ENCODE measurements around the gene ACTN1.

Gene ACTN1

DNA sequence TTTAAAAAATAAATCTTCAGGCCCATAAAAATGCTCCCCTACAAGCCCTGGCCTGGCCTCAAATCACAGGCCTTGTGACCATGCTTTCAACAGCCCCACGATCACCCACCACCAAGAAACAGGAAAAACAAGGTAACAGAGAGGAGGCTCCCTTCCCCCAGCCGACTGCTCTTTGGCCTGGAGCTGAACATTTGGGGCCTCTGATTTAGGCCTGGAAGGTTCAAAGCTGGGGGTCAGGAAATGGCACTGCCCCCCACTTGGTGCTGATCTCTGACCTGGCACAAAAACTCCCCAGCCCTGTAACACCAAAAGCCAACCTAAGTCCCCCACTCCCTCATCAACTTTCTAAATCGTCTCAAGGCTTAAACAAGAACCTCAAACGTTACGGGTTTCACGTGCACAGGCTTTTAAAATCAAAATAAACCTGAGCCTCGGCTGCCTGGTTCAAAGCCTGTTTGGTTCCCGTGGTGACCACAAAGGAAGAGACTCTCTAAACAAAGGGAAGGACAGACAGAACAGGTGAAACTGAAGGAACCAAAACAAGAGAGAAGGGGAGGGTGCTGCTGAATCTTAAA lies 9.0 kb downstream of the ACTN1 start:
- DNase-seq (ENCODE audit: low read depth in 1 of 2, low spot score in 1 of 2), result no peak

DNA sequence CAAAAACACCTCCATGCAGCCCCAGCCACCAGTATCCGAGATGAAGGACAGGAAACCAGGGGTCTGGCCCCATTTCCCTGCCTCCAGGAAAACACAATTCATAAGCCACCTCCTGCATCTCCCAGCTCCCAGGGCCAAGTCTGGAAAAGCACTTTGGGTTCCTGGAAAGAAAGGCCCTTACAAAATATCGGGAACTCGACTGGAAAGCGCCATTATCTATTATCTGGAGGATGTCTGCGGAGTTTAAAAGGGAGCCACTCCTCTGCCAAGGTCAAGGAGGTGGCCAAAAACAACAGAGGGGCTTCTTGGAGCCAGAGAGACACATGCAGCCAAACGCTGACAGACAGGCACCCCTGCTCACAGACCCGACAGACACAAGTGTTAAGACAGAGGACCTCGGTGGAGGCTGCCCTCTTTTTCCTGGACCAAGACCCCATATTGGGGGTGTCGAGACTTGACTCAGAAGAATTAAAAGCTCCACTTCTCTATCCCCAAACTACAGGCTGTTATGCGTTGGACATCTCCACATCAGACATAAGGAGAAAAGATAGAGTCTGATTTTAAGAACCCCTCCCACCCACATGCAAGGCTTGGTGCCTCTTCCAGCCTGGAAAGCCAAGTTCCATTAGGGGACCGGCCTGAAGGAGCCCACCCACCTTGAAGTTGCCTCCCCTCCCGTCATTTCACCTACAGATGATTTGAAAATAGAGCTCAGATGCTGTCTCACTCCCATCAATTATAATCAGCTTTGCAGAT lies 9.6 kb downstream of the ACTN1 start:
- DNase-seq (ENCODE audit: low read depth in 1 of 2, low spot score in 1 of 2), result no peak

DNA sequence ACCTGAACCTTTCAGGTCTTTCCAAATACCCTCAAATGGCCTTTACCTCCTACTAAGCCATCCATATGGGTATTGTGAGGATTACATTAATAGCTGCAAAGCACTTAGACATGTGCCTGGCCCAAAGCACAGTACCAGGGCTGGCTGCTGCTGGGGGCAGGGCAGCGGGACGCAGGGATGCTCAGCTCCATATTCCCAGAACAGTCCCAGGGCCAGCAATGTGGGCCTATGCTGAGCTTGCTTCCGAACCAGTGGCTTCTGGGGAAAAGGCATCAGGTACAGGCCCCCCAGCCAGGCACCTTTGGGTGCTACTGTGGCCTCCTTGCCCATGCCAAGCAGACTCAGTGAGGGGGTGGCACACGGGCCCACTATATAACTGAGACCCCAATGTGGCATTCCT lies 10.4 kb downstream of the ACTN1 start:
- DNase-seq (ENCODE audit: low read depth in 1 of 2, low spot score in 1 of 2), result no peak

- DNase-seq (ENCODE audit: low read depth in 1 of 2, low spot score in 1 of 2), result no peak
These were observed 11.1 kb downstream of the ACTN1 start for GRCh38 chr14:68968051-68968450.

- DNase-seq (ENCODE audit: low read depth in 1 of 2, low spot score in 1 of 2), result no peak
These were observed 11.6 kb downstream of the ACTN1 start for GRCh38 chr14:68967459-68967940.

DNA sequence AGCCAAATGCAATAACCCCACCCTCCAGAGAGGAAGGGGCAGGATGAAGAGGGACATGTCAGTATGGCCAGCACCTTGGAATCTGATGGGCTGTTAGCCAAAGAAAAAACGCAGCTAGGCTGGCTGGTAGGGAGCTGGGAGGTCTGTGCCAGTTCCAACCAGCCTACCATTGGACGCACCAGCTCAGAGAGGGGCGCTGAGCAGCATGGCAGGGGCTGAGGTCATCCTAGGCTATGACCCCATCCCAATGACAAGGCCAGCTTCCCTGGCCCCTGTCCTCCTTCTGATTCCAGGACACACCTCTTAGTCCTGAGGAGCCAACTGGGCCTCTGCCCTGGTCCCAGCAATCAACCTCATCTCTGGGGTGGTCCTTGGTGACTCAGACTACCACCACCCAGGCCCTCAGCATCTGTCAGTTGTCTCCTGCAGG lies 12.2 kb downstream of the ACTN1 start:
- no peak for DNase-seq (ENCODE audit: low read depth in 1 of 2, low spot score in 1 of 2)

DNA sequence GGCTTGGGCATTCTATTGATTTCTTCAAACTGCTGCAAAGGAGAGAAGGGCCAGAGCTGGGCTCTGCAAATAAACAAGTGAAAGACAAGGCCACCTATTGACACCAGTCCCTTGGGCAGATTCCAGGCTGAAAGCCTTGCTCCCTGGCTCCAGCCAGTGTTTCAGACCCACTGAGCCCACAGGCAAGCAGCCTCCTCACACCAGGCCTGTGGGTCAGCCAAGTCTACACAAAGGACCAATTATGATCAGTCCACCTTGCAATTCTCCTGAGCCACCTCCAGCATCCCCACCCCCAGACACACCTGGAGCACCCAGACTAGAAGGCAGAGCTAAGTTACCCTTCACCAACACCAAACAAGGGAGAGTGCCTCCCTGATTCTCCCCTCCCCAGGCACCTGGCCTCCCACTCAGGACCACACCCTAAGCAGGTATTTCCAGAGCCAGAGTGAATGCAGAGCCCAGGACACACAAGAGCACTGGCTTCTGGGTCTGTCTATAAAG lies 13.8 kb downstream of the ACTN1 start:
- DNase-seq (ENCODE audit: low read depth in 1 of 2, low spot score in 1 of 2), result no peak

- no peak for DNase-seq (ENCODE audit: low read depth in 1 of 2, low spot score in 1 of 2)
These were observed 14.6 kb downstream of the ACTN1 start for GRCh38 chr14:68964300-68965093.

GRCh38 chr14:68962681-68963080 lies 16.4 kb downstream of the ACTN1 start:
- DNase-seq (ENCODE audit: low read depth in 1 of 2, low spot score in 1 of 2), result no peak

DNA sequence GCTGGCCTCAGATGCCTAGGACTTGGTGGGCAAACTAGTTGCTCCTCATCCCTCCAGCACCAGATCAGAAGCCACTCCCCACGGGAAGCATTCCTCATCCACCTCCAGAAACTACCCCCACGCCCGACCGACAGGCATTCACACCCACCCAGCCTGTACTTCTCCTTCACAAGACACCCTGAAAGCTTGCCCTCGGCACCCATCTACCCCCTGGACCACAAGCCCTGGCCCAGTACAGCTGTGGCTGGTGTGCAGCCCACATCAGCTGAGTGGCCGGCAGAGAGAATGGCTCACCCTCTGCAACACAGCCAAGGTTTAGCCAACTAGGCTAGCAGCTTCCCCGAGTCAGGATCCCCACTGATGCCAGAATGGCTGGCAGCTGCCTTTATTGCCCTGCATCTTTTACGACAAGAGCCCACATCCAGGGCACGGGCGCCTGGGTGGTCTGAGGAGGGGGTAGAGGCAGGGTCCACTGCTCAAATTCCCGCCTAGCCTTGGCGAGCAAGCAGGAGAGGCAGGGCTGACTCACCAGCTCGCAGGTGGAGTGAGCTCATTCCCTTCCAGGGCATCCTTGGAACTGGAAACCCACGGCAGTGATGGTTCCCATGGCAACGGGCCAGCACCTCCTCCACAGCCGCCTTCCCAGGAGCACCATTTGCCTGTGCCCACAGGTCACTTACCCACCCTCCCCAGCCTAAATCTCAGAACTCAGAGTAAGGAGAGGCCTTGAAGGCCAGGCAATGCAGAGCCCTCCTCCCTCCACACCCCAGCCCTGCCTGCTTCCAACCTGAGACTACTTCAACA lies 17.1 kb downstream of the ACTN1 start:
- no peak for DNase-seq (ENCODE audit: low read depth in 1 of 2, low spot score in 1 of 2)

- no peak for DNase-seq (ENCODE audit: low read depth in 1 of 2, low spot score in 1 of 2)
These were observed 17.7 kb downstream of the ACTN1 start for GRCh38 chr14:68961361-68961760.

GRCh38 chr14:68960123-68960522 lies 19.0 kb downstream of the ACTN1 start:
- DNase-seq (ENCODE audit: low read depth in 1 of 2, low spot score in 1 of 2), result no peak

- no peak for DNase-seq (ENCODE audit: low read depth in 1 of 2, low spot score in 1 of 2)
These were observed 20.1 kb downstream of the ACTN1 start for GRCh38 chr14:68959035-68959434.

DNA sequence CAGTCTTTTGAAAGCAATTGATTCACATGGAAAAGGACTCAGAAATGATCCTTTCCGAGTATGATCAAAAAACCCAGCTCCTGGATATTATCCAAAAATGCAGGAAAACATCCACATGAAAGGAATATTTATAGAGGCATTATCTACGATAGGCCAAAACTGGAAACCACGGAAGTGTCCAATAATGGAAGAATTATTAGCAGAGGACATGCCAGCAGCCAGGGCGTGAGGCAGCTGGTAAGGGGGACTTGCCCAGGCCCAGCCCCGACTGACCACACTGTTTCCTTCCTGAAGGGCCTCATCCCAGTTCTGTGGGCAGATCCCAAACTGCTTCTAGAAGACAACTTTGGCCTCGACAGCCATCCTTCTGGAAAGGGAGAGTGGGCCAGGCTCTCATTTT lies 20.5 kb downstream of the ACTN1 start:
- DNase-seq (ENCODE audit: low read depth in 1 of 2, low spot score in 1 of 2), result no peak

DNA sequence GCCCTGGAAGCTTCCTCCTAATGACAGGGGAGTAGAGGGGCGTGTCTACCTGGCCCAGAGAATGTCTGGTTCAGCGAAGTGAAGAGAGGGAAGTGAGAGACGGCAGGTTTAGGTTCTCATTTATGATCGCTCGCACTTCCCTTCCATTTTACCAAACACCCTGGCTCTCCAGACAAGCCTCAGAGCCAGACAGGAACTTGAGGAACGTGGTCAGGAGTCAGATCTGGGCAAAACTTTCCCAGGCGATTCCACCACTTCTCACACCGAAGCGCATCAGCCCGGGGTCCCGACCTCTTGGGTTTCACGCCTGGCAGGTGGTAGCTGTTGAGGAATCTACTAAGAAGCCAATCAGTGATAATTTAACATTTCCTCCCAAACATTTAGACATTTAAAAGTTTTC lies 21.3 kb downstream of the ACTN1 start:
- DNase-seq (ENCODE audit: low read depth in 1 of 2, low spot score in 1 of 2), result no peak

DNA sequence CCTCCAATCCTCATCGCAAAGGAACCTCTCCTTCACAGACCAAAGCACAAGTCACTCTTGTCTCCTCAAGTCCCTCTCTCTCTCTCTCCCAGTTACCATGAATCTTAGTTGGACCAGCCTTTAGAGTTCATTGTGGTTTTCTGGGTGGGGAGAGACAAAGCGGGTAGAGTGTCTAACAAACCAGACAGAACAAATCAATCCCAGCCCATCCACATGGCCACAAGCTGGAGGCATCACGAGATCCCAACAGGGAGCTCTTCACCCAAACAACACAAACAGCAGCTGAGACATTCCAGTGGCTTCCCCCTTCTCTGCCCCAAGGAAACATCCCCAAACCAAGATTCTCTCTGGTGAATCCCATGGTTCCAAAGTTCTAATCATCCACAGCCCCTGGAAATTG lies 22.4 kb downstream of the ACTN1 start:
- no peak for DNase-seq (ENCODE audit: low read depth in 1 of 2, low spot score in 1 of 2)

GRCh38 chr14:68955851-68956179 lies 23.3 kb downstream of the ACTN1 start:
- DNase-seq (ENCODE audit: low read depth in 1 of 2, low spot score in 1 of 2), result no peak

DNA sequence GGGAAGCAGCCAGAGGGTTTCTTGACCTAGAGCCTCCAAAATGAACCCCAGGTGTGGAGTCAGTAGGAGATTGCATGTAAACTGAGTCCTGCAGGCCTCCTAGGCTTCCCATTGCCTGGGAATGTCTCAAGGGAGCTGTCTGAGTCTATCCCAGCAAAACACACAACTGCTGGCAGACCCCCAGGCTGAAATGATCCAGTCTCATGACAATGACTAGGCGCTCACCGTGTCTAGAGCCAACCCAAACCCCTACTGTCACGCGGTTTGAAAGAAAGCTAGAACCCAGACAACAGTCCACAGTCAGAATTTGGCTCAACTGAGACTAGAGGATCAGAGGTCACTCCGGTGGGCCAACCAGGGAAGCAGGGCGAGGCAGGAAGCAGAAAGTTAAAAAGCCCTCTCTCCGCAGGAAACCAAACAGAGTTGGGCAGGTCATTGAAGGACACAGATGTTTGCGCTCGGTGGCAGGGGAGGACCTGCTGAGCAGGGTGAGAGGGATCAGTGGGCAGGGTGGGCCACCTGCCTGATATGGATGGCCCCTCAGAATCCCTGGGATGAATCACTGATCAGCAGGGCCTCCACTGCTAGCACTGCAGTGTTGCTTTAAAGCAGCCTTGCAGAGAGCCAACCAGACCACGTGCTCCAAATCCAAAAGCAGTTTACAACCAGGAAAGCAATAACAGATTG lies 23.8 kb downstream of the ACTN1 start:
- no peak for DNase-seq (ENCODE audit: low read depth in 1 of 2, low spot score in 1 of 2)

GRCh38 chr14:68953196-68953555 lies 25.9 kb downstream of the ACTN1 start:
- no peak for DNase-seq (ENCODE audit: low read depth in 1 of 2, low spot score in 1 of 2)

DNA sequence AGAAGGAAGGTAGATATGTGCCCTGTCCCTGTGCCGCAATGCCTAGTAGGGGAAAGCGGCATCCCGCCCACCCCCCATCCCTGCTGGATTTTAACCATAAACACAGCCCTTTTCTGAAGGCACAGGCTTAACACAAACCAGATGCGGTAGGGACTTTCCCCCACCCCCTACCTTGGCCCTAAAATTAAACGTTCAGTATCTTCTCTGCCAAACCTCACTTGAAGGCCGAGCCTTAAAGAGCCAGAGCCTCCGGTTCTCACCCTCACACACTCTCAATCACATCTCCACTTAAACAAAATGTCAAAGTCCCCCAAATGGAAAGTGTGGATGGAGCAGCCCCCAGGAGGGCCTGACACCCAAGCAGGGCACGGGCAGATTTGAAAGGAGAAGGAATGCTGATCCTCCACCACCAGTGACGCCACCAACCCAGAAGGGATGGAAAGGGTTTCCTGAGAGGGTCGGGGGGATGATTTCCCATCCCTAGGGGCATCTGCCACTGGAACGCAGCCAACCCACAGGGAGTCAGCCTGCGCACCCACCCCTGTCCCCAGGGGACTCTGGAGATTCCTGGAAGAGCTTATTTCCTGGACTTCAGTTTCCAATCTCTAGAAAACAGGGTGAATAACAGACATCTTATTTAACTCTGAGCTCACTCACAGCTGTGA lies 26.4 kb downstream of the ACTN1 start:
- DNase-seq (ENCODE audit: low read depth in 1 of 2, low spot score in 1 of 2), result no peak

Measured in activated CD4-positive, alpha-beta T cell treated with anti-CD3 and anti-CD28 coated beads, Interleukin-2, amount 50 U/mL, for 24 hours (primary cell).